ENCODE measurements around the gene COG5.

The COG5 gene

DNA sequence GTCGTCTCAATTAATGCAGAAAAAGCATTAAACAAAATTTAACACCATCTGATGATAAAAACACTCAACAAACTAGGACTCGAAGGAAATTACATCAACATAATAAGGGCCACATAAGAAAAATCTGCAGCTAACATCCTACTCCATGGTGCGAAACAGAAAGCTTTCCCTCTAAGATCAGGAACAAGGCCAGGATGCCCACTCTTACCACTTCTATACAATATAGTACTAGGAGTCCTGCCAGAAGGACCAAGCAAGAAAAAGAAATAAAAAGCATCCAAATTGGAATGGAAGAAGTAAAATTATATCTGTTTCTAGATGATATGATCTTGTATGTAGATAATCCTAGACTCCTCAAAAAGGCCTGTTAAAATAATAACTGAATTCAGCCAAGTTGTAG, 237.7 kb downstream of the COG5 start:
- TF ChIP-seq, protein P1, sequence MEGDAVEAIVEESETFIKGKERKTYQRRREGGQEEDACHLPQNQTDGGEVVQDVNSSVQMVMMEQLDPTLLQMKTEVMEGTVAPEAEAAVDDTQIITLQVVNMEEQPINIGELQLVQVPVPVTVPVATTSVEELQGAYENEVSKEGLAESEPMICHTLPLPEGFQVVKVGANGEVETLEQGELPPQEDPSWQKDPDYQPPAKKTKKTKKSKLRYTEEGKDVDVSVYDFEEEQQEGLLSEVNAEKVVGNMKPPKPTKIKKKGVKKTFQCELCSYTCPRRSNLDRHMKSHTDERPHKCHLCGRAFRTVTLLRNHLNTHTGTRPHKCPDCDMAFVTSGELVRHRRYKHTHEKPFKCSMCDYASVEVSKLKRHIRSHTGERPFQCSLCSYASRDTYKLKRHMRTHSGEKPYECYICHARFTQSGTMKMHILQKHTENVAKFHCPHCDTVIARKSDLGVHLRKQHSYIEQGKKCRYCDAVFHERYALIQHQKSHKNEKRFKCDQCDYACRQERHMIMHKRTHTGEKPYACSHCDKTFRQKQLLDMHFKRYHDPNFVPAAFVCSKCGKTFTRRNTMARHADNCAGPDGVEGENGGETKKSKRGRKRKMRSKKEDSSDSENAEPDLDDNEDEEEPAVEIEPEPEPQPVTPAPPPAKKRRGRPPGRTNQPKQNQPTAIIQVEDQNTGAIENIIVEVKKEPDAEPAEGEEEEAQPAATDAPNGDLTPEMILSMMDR (IDR thresholded peaks at IDR 0.05) = no peak

DNA sequence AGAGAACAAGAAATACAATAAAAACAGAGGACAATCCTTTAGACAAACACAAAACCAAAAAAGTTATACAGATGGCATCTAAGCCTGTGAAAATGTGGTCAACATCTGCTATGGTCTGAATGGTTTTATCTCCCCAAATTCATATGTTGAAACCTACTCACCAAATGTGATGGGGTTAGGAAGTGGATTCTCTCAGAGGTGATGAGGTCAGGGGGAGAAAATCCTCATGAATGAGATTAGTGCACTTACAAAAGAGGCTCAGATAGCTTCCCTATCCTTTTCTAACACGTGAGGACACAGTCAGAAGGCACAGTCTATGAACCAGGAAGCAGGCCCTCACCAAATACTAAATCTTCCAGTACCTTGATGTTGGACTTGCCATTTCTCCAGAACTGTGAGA, 241.7 kb downstream of the COG5 start:
- TF ChIP-seq, protein P1 (IDR thresholded peaks at IDR 0.05) = no peak

DNA sequence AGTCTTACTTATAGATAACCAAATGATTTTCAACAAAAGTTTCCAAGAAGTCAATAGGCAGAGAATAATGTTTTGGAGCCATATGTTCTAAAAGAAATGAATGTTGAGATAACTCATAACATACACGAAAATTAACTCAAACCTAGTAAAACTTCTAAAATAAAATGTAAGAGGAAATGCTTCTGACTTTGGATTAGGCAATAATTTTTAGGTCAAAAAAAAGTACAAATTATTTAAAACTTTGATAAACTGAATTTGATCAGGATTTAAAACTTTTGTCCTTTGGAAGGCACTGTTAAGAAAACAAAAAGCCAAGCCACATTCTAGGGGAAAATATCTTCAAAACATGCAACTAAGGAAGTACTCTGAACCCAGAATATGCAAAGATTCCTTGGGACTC, 242.1 kb downstream of the COG5 start:
- TF ChIP-seq, protein P1 (IDR thresholded peaks at IDR 0.05) = no peak

DNA sequence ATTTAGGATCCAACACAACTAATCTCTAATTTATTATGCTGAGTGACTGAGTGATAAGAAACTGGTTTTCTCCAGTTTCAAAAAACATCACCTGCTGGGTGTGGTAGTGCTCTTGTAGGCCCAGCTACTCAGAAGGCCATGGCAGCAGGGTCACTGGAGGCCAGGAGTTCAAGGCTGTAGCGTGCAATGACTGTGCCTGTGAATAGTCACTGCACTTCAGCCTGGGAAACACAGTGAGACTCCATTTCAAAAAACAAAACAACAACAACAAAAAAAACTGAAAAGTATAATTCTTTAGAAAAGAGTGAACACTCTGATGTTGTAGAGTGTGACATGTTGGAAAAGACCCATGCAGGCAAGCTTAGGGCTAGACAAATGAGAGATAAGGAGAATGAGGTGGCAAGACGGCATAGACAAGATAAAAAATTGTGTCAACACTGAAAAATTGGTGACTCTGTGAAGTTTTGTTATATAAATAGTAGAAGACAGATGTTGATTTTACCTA, 243.9 kb downstream of the COG5 start:
- TF ChIP-seq, protein P1 (IDR thresholded peaks at IDR 0.05) = no peak

DNA sequence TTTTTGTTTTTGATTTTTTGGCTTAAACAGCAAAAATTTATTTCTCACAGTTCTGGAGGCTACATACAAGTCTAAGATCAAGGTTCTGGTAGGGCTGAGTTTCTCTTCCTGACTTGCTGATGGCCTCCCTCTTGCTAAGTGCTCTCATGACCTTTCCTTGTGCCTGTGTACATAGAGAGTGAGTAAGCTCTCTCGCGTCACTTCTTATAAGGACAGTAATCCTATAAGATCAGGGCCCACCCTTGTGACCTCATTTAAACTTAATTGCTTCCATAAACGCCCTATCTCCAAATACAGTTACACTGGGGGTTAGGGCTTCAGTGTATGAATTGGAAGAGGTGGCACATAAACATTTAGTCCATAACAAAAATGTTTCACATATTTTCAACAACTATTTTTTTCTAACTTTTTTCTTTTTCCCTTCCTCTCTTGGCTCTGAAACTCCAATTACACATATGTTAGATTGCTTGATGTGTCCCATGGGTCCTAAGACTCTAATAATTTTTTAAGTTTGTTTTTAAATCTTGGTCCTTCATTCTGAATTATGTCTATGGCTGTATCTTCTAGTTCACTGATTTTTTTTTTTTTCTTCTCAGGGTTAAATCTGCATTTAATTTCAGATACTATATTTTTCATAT, 245.1 kb downstream of the COG5 start:
- TF ChIP-seq, protein P1 (IDR thresholded peaks at IDR 0.05) = no peak

DNA sequence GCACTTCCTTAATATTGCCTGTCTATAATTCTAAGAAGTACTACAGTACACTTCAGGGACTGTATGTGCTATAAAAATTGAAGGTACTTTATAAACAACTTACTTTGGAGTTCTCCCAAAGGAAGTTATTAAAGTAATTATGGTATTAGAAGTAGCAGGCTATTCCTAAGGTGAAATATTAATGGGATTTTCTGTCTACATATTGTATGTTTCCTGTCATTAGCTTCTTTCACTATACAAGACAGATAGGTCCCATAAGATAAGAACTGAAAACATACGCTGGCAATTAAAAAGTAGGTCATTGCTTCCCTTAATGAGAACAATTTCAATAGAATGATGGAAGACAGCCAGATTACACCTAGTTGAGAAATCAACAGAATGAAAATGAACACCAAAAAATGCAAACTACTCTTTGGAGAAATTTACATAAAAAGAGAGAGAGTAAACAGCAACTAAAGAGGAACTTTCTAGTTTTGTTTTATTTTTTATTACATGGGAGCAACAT, 248.0 kb downstream of the COG5 start:
- TF ChIP-seq, protein P1 (IDR thresholded peaks at IDR 0.05) = no peak

DNA sequence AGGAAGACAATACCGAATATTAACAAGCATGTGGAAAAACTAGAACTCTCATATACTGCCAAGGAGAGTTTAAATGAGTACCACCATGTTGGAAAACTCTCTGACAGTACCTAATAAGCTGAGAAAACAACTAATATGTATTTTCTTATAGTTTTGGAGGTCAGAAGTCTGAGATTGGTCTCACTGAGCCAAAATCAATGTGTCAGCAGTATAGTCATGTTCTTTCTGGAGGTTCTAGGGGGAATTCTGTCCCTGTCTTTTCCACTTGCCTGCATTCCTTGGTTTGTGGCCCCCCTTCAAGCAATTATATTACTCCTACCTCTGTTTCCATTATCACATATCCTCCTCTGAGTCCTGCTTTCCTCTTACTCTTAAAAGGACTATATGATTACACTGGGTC, 250.4 kb downstream of the COG5 start:
- TF ChIP-seq, protein P1 (IDR thresholded peaks at IDR 0.05) = no peak
